Liver (tissue), 1 donor: ENCODE data around the gene RPL7A.

Source experiments
- ATF3 ChIP-seq: IDR thresholded peaks from 2 replicates; pipeline ENCODE4 v1.6.1; 2016; ENCODE audit warnings: antibody characterized with exemption
- SP1 ChIP-seq: IDR thresholded peaks from 2 replicates; pipeline ENCODE4 v1.6.1; 2018; ENCODE audit warnings: antibody characterized with exemption, mild to moderate bottlenecking
- donor health status: healthy.

- TF ChIP-seq SP1 (peak; percentile 3), ATF3 (peak; percentile 29)
These were observed at the start of gene RPL7A, which contains the start of gene MED22 for GRCh38 chr9:133347985-133348717.
